ENCODE measurements around the gene SPATA13.
"Not testable (repeated sequence)": the region's sequence is repeated elsewhere in the genome, so short reads cannot be mapped to it uniquely, and the experiment has no call there.

DNA sequence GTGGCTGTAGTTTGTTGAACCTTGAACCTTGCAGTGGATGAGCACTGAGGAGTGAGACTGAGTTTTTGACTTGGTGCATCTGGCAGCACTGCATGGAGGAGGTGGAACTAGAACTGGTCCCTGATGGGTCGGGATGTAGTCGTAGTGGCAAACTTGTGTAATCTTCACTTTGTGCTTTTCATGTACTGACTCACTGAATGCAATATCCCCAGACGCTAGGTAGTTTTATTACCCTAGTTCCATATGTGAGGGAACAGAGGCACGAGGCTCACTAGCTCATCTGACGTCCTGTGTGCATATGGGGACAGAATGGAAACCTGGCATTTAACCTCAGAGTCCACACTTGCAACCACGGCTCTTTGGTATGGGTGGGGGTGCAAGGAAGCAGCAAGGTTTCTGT is 159.1 kb downstream of the SPATA13 start:
- TF ChIP-seq, protein P1, sequence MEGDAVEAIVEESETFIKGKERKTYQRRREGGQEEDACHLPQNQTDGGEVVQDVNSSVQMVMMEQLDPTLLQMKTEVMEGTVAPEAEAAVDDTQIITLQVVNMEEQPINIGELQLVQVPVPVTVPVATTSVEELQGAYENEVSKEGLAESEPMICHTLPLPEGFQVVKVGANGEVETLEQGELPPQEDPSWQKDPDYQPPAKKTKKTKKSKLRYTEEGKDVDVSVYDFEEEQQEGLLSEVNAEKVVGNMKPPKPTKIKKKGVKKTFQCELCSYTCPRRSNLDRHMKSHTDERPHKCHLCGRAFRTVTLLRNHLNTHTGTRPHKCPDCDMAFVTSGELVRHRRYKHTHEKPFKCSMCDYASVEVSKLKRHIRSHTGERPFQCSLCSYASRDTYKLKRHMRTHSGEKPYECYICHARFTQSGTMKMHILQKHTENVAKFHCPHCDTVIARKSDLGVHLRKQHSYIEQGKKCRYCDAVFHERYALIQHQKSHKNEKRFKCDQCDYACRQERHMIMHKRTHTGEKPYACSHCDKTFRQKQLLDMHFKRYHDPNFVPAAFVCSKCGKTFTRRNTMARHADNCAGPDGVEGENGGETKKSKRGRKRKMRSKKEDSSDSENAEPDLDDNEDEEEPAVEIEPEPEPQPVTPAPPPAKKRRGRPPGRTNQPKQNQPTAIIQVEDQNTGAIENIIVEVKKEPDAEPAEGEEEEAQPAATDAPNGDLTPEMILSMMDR (IDR thresholded peaks at IDR 0.05) = not testable (repeated sequence)
- not testable (repeated sequence) for TF ChIP-seq POLR2A (IDR thresholded peaks at IDR 0.05)

Data from uterus (tissue), 2 donors.